ENCODE measurements around the gene SOBP.

SOBP gene

DNA sequence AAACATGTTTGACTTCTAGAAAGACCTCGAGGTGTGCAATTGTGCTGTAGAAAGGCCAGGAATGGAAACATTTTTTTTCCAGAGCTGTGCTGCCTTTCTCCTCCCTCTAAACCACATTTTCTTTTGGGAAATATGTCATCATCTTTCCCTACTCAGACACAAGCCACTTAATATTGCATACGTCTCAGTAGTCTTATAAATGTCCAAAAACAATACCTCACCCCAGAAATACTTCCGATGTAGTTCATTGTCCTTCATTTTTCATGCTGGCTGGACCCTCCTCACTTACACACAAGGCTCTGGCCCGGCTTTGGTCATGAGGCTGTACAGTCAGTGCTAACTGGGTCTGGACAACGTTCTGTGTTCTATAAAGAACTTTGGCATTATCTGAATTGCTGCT is 207.8 kb downstream of the SOBP start:
- DNase-seq: no peak

DNA sequence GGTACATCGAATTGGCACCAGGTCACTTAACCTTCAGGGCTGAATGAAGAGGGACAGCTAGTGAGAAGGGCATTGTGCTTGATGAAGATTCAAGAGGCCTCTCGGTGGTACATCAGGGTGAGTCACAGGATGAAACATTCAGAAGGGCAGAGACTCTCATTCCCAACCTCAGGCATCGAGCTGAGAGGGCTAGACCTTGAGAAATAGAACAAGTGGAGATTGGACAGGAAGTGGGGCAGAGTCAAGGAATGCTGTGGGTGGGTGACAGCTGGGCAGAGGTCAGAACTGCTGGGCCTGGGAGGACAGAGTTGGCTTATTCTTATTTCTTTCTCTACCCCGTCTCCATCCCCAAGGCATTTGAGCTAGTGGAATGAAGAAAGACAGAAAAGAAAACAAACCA is 208.2 kb downstream of the SOBP start:
- no peak for DNase-seq

DNA sequence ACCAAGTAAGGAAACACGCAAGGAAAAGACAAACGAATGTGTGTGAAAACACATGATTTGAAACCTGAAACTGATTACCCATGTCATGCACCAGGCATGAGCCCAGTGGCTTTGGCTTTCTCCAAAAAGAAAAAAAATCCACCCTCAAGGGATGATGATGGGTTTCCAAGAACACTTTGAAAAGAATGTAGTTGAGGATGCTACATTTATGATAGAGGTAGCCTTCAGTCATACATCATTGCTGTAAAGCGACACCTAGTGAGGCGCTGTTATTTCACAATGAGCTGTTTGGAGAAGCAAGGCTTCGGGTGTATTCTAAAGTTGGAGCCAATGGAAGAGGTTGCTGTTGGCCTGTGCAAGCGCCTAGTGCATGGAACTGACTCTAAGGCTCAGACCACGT is 209.3 kb downstream of the SOBP start:
- no peak for DNase-seq

DNA sequence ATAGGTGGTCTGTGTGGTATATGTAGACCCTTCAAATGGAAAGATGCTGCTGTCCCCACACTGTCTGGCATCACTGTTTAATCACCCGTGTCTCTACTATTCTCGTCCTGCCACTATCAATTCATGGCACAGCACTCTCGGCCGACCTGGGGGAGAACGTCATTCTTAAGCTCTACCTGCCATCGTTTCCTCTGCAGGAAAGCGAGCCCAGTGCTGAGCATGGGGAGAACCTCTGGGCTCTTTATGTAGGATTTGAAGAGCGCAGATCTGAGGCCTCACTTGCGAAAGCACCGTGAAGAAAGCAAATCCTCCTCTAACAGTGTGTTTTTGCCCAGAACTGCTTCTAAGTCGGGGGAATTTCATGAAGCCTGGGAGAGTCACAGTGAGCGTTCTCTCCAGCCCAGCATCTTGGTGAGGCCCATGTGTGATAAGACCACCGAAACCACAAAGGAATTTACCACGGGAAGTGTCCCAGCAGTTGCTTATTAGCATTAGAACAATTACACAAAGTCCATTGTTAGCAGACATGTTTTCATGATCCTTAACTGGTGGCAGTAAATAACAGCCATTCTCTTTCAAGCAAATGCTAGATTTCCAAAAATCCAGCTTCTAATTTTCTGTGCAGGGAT is 209.9 kb downstream of the SOBP start:
- no peak for DNase-seq

DNA sequence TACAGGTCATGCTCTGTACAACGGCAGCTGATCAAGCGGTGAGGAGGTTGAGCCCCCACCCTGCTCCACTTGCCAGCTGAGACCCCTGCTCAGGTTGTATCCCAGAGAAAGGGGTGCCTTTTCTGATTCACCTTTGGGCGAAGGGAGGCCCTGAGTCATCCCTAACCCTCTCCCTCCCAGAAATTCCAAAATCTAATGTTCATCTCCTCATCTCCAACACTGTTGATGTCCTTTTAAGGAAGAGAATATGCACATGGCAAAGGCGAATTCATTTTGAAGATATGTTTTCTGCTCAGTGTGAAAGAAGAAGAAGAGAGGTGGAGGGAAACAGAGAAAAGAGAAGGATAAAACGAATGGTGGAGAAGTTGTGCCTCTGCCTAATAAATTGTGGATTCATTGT is 213.7 kb downstream of the SOBP start:
- DNase-seq: no peak

DNA sequence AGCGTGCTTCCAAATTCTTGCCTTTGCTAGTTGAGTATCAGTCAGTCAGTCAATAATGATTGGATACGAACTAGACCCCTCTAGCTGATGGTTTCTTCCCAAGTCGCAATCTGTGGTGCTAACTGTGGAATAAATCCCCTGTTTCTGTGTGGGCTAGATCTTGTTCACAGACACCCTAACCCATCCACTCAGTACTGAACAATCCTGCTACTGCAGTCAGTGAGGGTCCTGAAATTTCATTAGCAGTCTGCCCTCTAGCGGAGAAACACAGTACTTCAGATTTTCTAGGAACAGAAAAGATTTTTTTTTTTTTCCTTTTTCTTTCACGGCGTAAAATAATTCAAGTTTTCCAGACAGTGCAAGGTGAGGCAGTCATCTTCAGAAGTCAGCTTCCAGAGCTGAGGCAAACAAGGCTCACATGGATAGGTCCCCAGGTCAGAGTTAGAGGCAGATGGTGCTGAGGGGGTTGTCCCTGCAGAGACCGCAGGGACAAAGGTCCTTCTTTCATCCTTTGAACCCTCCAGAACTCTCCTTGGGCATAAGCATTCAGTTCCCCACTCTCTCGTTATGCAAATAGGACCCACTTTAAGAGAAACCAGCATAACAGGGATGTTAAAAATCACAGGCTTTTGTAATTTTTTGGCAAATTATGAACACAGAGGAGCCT is 214.6 kb downstream of the SOBP start:
- peak in 1 of 2 donors; percentile 34 for DNase-seq

DNA sequence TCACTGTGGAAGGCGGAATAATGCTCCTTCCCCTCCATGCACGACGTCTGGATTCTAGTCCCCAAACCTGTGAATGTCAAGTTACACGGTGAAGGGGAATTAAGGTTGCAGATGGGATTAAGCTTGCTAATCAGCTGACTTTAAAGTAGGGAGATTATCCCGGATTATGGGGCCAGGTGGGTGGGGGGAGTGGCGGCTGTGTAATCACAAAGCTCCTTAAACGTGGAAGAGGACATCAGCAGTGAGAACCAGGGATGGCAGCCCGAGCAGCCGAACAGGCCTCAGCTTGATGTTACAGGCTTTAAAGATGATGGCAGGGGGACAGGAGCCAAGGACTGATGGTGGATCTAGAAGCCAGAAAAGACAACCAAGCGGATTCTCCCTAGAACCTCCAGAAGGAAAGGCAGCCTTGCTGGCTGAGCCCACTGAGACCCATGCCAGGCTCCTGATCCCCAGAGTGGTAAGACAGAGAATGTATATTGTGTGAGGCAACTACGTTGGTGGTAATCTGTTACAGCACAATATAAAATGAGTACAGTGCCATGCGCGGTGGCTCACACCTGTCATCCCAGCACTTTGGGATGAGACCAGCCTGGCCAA is 216.7 kb downstream of the SOBP start:
- DNase-seq: no peak

DNA sequence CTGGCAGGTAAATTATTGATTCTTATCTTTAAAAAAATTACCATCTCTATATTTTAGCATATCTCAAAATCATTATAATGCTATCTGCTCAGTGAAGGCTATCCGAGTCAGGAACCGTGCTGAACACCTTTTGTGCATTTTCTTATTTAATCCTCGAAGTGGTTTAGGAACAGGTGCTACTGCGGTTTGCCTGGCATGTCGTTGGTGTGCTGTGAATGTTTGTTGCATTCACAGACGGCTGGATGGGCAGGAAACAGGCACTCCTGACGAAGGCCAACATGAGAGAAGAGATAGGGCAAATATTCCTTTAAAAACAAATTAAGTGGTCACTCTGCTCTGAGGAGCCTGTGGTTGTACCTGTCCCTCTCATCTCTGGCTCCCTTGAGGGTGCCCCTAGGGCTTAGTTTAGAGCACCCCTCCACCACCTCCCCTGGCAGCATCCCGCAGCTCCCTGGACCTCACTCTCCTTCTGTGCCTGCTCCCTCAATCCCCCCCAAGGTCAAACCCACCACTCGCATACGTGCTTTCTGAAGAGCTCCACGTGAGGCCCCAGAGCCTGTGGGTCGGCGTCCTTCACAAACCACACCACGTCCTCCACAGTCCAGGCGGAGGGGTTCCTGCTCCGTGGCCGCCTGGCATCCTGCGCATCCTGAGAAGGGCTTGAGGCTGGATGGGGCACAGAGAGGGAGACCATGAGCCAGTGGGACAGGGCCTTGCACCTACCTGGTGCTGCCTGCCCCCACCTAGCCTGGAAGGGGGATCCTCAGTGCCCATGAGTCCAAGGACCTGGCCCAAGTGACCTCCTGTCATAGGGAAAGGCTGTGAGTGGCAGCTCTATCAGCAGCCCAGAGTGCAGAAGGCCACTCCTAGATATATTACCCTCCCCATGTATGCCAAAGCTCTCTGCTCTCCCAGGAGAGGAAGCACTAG is 217.7 kb downstream of the SOBP start:
- no peak for DNase-seq

- DNase-seq: no peak
These were observed 218.5 kb downstream of the SOBP start for GRCh38 chr6:107708435-107708834.

DNA sequence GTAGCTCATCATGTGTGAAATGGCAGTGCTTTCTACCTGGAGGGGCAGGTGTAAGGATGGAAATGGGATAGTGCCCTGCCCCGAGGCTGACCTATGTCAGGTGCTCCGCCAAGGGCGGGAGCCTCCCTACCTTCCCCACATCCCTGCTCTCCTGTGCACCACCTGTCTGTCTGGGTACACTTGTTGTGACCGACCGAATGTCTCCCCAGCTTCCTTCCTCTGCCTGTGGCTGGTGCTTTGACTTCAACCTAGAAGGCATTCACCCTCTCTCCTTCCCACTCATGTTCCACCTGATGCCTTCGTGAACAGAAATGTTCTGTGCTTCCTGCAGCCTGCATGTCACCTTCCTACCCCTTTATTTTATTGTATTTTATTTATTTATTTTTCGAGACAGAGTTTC is 219.4 kb downstream of the SOBP start:
- DNase-seq: no peak
